ENCODE measurements around the gene FNDC8.

FNDC8 gene

GRCh38 chr17:35154196-35155165 is 33.1 kb downstream of the FNDC8 start:
- Histone ChIP-seq H3K36me3 (ENCODE audit: insufficient read depth, insufficient read length, low read length) (no peaks in the 10 kb centered on the region), H3K9ac (ENCODE audit: insufficient read length, low read depth) (no peak overlapping the region), H3K4me1 (ENCODE audit: insufficient read depth, insufficient read length) (peaks cover 2% of the 10 kb centered on the region), H3K27me3 (ENCODE audit: insufficient read depth, insufficient read length) (no peaks in the 10 kb centered on the region), H3K4me3 (ENCODE audit: insufficient read length, low read depth) (no peak overlapping the region), H3K9me3 (ENCODE audit: insufficient read depth, low read length) (no peaks in the 10 kb centered on the region)
- DNase-seq (ENCODE audit: low read depth, low spot score): no peak
- TF ChIP-seq YY1 (IDR thresholded peaks at IDR 0.05; ENCODE audit: insufficient read depth, insufficient read length): no peak
- no peak for TF ChIP-seq SUZ12 (IDR thresholded peaks at IDR 0.05; ENCODE audit: extremely low read depth, insufficient read depth, insufficient read length)
- no peak for TF ChIP-seq ZNF274 (IDR thresholded peaks at IDR 0.05; ENCODE audit: low read depth, low read length)

- no peaks in the 10 kb centered on the region for H3K36me3 ChIP-seq (ENCODE audit: insufficient read depth, insufficient read length, low read length)
- no peak overlapping the region for H3K4me3 ChIP-seq (ENCODE audit: insufficient read length, low read depth)
- no peaks in the 10 kb centered on the region for H3K27me3 ChIP-seq (ENCODE audit: insufficient read depth, insufficient read length)
- peaks cover 2% of the 10 kb centered on the region for H3K4me1 ChIP-seq (ENCODE audit: insufficient read depth, insufficient read length)
- DNase-seq (ENCODE audit: low read depth, low spot score): no peak
- H3K9me3 ChIP-seq (ENCODE audit: insufficient read depth, low read length): no peaks in the 10 kb centered on the region
- no peak overlapping the region for H3K9ac ChIP-seq (ENCODE audit: insufficient read length, low read depth)
- no peak for TF ChIP-seq ZNF274 (IDR thresholded peaks at IDR 0.05; ENCODE audit: low read depth, low read length)
- TF ChIP-seq YY1 (IDR thresholded peaks at IDR 0.05; ENCODE audit: insufficient read depth, insufficient read length): no peak
- no peak for TF ChIP-seq SUZ12 (IDR thresholded peaks at IDR 0.05; ENCODE audit: extremely low read depth, insufficient read depth, insufficient read length)
Measured at GRCh38 chr17:35155246-35155645, 33.8 kb downstream of the FNDC8 start.

- no peaks in the 10 kb centered on the region for H3K9me3 ChIP-seq (ENCODE audit: insufficient read depth, low read length)
- H3K36me3 ChIP-seq (ENCODE audit: insufficient read depth, insufficient read length, low read length): no peaks in the 10 kb centered on the region
- no peaks in the 10 kb centered on the region for H3K27me3 ChIP-seq (ENCODE audit: insufficient read depth, insufficient read length)
- DNase-seq (ENCODE audit: low read depth, low spot score): no peak
- peaks cover 2% of the 10 kb centered on the region for H3K4me1 ChIP-seq (ENCODE audit: insufficient read depth, insufficient read length)
- H3K4me3 ChIP-seq (ENCODE audit: insufficient read length, low read depth): no peak overlapping the region
- H3K9ac ChIP-seq (ENCODE audit: insufficient read length, low read depth): no peak overlapping the region
- TF ChIP-seq SUZ12 (IDR thresholded peaks at IDR 0.05; ENCODE audit: extremely low read depth, insufficient read depth, insufficient read length): no peak
- TF ChIP-seq YY1 (IDR thresholded peaks at IDR 0.05; ENCODE audit: insufficient read depth, insufficient read length): no peak
- no peak for TF ChIP-seq ZNF274 (IDR thresholded peaks at IDR 0.05; ENCODE audit: low read depth, low read length)
Measured at GRCh38 chr17:35159940-35160339, 38.5 kb downstream of the FNDC8 start.

GRCh38 chr17:35160354-35161201 is 39.2 kb downstream of the FNDC8 start:
- no peaks in the 10 kb centered on the region for H3K9me3 ChIP-seq (ENCODE audit: insufficient read depth, low read length)
- H3K4me3 ChIP-seq (ENCODE audit: insufficient read length, low read depth): no peak overlapping the region
- no peaks in the 10 kb centered on the region for H3K27me3 ChIP-seq (ENCODE audit: insufficient read depth, insufficient read length)
- H3K4me1 ChIP-seq (ENCODE audit: insufficient read depth, insufficient read length): peaks cover 2% of the 10 kb centered on the region
- H3K36me3 ChIP-seq (ENCODE audit: insufficient read depth, insufficient read length, low read length): no peaks in the 10 kb centered on the region
- no peak for DNase-seq (ENCODE audit: low read depth, low spot score)
- TF ChIP-seq YY1 (IDR thresholded peaks at IDR 0.05; ENCODE audit: insufficient read depth, insufficient read length) (no peak), ZNF274 (IDR thresholded peaks at IDR 0.05; ENCODE audit: low read depth, low read length) (no peak), SUZ12 (IDR thresholded peaks at IDR 0.05; ENCODE audit: extremely low read depth, insufficient read depth, insufficient read length) (no peak)
- H3K9ac ChIP-seq (ENCODE audit: insufficient read length, low read depth): no peak overlapping the region

DNA sequence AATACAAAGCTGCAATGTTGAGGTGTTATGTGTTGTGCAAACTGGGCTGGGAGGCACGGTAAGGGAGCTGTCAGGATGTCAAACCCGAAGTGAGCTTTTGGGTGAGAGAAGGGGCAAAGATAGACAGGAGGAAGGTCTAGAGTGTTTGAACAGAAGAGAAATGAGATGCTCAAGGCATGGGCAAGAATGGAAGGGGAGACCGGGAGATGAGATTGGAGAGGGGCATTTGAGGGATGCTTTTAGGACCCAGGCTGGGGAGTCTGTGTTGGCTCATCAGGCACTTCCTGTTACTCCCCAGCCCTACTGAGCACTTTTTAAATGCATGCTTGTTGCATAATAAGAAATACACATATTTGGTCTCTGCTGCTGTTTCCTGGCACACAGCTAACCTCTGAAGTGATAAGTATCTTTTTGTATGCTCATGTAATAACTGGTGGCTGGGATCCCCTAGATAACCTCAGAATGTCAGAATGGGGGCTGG is 39.9 kb downstream of the FNDC8 start:
- Histone ChIP-seq H3K4me1 (ENCODE audit: insufficient read depth, insufficient read length) (peaks cover 2% of the 10 kb centered on the region), H3K4me3 (ENCODE audit: insufficient read length, low read depth) (no peak overlapping the region), H3K9ac (ENCODE audit: insufficient read length, low read depth) (no peak overlapping the region), H3K9me3 (ENCODE audit: insufficient read depth, low read length) (no peaks in the 10 kb centered on the region), H3K36me3 (ENCODE audit: insufficient read depth, insufficient read length, low read length) (no peaks in the 10 kb centered on the region), H3K27me3 (ENCODE audit: insufficient read depth, insufficient read length) (no peaks in the 10 kb centered on the region)
- no peak for DNase-seq (ENCODE audit: low read depth, low spot score)
- TF ChIP-seq YY1 (IDR thresholded peaks at IDR 0.05; ENCODE audit: insufficient read depth, insufficient read length) (no peak), ZNF274 (IDR thresholded peaks at IDR 0.05; ENCODE audit: low read depth, low read length) (no peak), SUZ12 (IDR thresholded peaks at IDR 0.05; ENCODE audit: extremely low read depth, insufficient read depth, insufficient read length) (no peak)

GRCh38 chr17:35162755-35163154 is 41.3 kb downstream of the FNDC8 start:
- peaks cover 2% of the 10 kb centered on the region for H3K4me1 ChIP-seq (ENCODE audit: insufficient read depth, insufficient read length)
- DNase-seq (ENCODE audit: low read depth, low spot score): no peak
- H3K9me3 ChIP-seq (ENCODE audit: insufficient read depth, low read length): no peaks in the 10 kb centered on the region
- no peaks in the 10 kb centered on the region for H3K36me3 ChIP-seq (ENCODE audit: insufficient read depth, insufficient read length, low read length)
- no peaks in the 10 kb centered on the region for H3K27me3 ChIP-seq (ENCODE audit: insufficient read depth, insufficient read length)
- no peak overlapping the region for H3K9ac ChIP-seq (ENCODE audit: insufficient read length, low read depth)
- no peak for TF ChIP-seq ZNF274 (IDR thresholded peaks at IDR 0.05; ENCODE audit: low read depth, low read length)
- TF ChIP-seq YY1 (IDR thresholded peaks at IDR 0.05; ENCODE audit: insufficient read depth, insufficient read length): no peak
- TF ChIP-seq SUZ12 (IDR thresholded peaks at IDR 0.05; ENCODE audit: extremely low read depth, insufficient read depth, insufficient read length): no peak
- no peak overlapping the region for H3K4me3 ChIP-seq (ENCODE audit: insufficient read length, low read depth)
